HG02763 (cell line): ENCODE data around the gene WNT7B.
"Not testable (repeated sequence)": the region's sequence is repeated elsewhere in the genome, so short reads cannot be mapped to it uniquely, and the experiment has no call there.

Experiments
- ATAC-seq: cut with Tn5 transposase; IDR thresholded peaks from one replicate; pipeline ENCODE4 v1.9.1; 2021; ENCODE audit warnings: mild to moderate bottlenecking, moderate library complexity; ENCODE audit not compliant: unreplicated experiment

WNT7B gene

DNA sequence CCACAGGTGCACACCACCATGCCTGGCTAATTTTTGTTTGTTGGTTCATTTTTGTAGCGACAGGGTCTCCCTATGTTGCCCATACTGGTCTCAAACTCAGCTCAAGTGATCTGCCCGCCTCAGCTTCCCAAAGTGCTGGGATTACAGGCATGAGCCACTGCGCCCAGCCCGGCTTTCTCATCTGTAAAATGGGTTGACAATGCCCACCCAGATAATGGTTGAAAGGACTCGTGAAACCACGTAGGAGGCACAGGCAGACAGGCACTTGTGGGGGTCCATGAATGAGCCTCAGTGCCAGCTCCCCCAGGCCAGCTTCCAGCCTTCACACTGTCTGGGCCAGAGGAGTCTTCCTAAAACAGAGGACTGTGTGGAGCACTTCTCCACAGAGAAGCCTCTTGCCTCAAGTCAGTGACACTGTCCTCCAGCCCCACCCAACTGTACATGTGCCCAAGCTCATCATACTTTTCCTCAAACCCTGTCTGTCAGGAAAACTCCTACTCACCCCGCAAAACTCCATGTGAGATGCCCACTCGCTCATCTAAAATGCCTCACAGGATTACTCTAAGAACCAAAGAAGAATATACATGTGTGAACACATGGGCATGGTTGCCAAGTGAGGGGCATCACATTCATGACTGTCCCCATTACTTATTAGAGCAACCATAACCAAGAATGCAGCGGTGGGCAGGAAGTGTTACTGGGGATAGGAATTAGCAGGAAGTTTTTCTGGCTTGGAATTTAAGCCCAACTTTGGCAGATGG, 32.1 kb upstream of the WNT7B start:
- no peak for ATAC-seq

DNA sequence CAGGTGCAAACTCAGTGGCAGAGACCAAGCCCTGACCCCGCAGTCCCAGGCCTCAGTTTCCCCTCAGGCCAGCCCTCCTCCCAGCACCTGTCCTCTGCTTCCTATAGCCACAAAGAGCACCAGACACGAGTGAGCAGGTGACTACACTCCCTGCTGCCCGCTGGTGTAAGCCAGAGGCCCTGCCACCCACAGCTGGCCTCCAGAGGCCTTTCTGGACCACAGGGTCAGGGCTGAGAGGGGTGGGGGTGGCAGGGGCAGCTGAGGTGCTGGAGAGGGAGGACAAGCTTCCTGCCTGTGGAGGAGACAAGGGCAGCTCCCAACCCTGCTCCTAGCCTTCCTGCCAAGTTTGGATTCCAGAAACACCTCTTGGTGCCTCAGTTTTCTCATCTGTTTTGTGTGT, 31.3 kb upstream of the WNT7B start:
- no peak for ATAC-seq

DNA sequence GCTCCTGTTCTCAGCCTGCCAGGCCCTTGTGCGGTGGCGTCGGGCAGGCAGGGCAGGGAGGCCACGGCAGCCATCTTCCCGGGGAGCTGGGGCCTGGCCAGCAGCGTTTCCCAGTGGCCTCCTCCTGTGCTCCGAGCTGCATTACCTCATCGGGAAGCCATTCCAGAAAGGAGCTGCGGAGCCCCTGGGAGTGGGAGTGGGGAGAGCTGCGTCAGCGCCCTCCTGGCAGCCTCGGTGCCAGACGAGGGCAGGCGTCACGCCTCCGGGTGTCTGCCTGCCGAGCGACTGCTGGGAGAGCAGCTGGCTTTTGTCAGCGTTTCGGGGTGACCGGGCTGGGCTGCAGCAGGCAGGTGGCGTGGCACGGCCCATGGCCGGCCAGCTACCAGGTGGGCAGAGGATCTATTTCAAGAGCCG, 30.9 kb upstream of the WNT7B start:
- no peak for ATAC-seq

DNA sequence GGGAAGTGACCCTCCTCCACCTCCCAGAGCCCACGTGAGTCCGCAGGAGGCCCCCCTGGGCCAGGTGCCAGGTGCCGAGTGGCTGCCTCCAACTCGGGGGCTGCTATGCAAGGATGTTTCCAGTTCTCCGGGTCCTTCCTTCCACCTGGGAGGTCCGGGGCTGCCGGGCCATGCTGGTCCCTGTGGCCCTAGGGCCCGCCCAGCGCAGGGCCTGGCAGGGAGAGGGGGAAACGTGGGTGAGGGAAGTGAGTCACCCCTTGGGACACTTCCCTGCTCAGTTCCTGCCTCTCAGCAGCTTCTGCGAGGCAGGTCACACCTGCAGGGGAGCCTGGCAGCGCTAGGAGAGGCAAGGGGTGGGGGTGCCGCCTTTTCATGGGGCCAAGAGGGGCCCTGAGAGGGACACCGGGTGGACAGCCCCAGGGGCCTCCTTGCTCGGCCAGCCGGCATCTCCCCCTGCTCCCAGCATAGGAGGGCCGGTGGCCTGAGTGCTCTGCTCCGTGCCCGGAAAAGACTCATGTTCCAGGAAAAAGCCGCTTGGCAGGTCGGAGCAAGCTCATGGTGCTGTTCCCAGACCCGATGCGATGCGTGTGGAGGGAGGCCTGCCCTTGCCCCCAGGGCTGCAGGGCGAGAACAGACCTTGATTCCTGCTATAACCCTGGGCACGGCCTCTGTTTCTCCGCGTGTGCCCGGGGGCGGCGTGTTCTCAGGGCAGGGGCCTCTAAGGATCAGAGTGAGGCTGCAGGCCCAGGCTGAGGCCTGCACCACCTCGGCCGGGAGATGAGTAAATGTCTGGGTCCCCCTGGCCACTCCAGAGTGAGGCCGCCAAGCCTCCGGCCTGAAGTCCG, 30.3 kb upstream of the WNT7B start:
- no peak for ATAC-seq

DNA sequence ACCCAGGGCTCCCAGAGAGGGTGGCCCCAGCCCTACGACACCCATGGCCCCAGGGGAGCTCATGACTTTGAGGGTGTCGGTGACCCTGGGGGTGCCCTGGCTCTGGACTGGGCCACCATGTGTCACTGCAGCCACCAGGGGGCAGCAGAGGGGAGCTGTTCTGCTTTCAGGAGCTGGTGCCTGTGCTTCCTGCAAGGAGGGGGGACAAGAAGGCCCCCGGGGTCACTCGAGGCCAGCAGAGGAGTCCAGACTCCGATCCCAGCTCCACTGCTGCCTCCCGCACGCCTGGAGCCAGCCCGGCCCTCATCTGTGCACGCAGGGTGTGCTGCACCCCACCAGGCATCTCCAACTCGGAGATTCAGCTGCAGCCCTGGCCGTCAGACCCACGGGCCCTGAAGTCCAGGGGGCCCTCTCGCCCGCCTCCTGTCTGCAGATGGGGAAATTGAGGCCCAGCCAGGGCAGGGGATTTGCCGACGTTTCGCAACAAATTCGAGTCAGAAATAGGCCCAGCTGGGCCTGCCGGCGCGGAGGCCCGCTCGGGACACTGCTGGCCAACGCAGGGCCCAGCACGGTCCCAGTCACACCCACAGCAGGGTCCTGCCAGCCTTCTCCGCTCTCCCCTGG, 29.5 kb upstream of the WNT7B start:
- ATAC-seq: no peak

DNA sequence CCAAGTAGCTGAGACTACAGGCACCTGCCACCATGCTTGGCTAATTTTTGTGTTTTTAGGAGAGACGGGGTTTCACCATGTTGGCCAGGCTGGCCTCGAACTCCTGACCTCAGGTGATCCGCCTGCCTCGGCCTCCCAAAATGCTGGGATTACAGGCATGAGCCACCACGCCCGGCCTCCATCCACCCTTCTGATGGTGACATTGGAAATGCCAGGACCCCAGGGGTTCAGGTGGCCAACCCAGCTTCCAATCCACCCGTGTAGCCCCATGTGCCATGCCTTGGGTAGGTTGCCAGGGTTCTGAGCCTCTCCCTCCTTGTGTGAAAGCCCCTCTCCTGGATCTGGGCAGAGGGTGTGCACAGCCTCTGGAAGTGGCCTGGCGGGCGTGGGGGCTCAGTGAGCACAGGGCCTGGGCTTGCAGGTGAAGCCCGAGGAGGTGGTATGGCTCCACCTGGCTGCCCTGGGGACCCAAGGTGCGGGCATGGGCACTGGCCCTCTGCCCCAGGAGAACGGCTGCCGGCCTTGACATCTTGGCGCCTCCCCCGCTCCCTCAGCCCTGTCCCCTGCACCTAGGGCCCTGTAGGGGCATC, 28.2 kb upstream of the WNT7B start:
- not testable (repeated sequence) for ATAC-seq

DNA sequence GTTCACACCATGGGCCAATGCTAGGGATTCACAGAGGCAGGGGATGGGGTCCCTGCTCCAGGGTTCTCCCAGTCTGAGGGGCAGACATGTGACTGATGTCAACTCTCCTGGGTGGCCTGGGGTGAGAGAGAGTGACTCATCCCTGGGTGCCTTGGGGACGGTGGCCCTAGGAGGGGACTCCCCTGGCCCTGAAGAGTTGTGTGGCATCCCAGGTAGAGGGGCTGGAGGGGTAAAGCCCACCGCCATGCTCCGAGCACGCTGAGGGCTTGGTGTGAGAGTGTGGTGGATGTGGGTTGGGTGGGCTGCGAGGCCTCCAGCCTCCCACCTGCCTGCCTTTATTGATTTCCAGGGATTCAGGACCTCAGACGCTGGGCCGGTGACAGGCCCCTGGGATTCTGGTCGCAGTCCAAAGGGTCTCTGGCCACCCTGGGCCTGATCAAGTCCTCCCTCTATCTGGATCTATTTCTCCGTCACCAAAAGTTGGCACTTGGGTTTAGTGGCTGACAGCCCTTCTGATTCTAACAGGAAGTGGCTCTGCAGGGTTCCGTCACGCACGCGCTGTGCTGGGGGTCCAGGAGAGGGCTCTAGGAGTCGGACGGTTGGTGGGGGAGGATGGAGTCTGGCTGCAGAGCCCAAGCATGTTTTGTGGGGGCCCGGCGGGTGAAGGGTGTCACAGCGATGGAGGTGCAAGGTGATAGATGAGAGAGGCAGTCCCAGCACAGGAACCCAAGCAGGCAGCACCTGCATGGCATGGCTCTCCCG, 27.3 kb upstream of the WNT7B start:
- no peak for ATAC-seq

DNA sequence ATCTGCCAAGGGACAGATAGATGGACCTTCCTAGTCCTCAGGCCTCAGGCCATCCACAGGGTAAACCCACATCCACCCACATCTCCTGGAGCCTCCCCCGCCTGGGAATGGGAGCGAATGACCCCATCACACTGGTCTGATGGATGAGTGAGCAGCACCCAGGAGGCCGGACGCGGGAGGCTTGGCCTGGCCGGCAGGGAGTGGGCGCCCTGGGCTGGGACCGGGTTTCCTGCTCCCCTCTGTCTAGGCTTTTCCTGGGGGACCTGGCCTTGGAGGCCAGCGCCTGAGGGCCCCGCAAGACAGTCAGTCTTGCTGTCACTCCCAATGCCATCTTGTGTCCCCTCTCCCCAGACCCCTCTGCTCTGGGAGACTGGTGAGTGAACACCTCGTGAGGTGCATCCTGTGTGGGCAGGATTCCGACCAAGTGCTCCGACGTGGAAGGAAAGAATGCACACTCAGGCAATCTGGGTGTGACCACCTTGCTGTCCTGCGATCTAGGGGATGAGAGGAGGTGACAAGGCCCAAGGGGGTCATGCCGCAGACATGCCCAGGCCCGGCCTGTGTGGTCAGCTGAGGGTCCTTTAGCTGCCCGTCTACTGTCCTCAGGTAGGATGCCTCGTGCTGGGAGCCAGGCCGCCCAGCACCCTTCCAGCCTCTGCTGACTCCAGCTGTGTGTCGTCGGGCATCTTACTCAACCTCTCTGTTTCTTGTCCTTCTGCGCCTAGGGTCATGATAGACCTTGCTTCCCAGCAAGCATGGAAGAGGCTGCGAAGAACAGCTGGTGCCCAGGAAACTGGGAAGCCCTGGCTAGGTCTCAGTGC, 26.5 kb upstream of the WNT7B start:
- no peak for ATAC-seq

DNA sequence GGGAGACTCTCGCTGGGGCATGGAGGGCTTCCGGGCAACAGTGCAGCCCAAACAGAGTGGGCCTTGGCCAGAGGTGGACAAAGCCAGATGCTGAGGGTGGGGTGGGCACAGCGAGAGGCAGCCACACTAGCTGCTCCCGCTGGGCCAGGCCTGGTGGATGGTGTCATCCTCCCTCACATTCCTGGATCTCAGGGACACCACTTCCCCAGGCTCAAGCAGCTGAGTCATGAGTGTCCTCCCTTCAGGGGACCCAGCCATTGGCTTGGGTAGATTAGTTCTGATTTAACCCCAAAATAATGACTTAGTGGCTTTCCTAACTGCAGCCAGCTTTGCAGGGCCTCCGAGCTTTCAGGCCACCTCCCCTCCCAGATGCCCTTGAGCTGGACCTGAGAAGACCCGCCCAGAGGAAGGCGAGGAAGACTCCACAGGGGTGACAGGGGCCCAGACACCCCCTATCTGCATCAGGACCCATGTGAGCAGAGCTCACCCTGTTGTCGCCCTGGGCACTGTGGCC, 25.9 kb upstream of the WNT7B start:
- ATAC-seq: no peak

DNA sequence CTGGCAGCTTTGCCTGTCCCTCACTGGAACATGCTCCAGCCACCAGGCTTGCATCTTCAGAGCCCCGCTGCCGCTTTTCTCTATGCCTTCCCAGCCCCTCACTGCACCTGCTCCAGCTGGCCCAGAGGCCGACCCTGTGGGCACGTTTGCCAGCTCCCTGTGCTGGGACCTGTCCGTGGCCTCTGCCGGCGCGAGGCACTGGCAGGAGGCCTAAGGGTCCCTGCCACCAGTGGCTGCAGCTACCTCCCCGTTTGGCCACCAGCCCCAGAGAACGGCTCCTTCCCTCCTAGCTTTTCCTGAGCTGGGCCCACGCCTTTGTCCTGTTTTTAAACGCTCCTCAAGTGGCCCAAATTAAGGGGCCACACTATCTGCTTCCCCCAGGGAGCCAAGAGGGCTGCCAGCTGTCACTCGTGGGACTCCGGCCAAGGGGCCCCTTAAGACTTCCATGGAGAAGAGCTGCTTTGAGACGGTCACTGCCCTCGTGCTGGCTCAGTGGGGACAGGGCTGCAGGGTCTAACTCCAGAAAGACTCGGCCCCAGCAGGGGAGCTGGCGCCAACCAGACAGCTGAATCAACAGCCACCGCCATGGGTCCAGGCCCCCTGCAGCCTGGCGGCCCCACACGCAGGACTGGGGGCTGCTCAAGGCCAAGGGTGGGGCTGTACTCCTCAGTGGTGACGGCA, 24.6 kb upstream of the WNT7B start:
- ATAC-seq: no peak

DNA sequence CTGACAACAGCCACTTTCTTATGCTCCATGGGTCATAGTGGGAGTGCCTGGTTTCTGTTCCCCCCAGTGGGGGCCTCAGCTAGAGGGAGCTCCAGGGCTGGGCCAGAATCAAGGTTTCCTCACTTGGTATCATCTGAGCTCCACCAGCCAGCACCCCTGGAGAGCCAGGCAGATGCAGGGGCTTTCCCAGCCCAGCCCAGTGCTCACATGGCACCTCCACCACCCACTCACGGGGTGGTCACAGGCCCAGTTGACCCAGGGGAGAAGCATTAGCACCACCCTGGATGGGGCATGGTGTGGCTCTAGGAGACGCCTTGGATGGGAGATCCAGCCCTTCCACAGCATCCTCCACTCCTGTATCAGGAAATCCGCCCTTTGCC, 24.1 kb upstream of the WNT7B start:
- no peak for ATAC-seq

DNA sequence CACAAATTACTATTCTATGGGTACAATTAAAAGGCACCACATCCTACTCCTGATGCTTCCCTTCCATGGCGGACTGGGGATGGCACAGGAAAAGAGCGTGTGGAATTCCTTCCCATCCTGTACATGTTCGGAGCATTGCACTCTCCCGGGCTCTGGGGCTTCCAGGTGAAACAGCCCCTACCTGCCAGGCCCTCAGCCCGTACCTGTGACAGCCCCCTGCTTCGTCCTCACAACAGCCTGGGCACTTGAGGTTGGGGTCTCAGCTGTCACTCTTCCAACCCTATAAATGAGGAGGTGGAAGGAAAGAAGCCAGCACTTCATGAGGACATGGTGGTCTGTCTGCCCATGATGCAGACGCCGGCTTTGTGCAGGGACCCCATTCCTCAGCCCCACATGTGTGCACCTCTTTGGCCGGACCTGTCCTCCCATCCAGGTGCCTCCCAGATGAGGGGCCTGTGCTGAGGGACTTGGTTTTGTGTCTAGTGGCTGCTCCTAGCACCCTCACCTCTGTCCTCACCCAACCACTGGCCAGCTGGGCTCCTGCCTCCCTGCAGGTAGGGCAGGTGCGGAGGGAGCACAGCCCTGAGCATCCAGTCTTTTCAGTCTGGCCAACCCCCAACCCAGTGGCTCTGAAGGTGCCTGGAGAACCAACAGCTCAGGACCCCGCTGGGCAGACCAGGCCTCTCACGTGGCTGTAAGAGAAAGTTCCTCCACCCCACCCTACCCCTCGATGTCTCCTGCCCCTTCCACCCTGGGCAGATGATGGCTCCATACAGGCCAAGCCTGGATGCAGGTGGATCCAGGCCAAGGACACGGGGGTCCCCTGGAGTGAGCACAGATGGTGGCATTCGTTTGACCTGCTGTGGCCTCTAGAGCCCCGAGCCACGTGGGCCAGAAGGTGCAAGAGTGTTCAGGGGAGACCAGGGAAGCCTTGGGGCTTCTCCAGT, 23.4 kb upstream of the WNT7B start:
- no peak for ATAC-seq

DNA sequence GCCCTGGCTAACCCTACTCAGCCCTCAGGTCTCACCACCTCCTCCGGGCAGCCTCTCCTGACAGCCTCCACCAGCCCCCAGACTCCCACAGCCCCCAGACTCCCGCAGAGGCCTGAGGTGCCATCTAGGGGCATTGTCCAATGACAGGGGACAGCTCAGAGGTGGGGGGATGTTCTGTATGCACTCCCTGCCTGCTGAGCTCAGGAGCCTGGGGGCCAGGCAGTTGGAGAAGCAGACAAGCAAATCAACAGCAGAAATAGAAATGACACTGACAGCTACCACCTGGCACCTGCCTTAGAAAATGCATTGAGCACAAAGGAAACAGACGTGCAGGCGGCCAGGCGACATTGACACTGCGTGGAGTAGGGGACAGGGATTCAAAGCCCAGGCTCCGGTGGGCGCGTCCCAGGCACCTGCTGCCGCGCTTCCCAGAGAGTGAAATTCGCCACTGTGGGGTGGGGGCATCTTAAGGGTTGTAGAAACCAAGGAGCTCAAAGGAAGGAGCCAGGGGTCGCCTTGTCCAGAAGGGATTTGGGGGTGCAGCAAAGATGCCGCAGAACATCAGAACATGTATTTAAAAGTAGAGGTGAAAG, 22.5 kb upstream of the WNT7B start:
- ATAC-seq: no peak

DNA sequence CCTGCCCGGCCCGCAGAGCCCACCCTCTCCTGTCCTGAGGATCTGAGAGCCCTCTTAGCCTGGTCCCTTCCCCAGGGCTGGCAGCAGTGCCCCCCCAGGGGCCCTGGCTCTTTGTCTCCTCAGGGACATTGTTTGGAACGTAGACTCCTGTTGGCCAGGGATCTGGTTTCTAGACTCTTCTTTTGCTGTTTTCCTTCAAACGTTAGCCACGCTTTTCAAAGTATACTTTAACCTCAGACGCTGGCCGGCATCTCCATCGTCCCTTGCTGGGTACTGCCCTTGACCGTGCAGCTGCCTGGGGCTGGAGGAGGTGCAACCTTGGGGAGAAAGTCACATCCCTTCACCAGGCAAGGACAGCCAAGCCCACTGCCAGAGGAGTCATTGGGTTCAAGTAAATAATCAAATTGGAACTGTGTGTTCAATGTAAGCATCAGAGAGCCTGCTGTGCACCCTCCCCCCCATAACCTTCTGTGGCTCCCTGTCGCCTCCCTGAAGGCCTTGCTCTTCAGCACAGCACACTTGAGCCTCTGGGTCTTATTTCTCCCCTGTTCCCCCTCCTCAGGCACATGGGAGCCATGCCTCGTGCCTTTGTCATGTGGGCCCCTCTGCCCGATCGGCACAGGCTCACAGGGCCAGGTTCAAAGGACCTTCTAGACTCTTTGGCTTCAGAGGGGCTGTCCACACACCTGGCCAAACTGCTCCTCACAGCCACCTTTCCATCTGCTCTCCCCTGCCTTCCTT, 21.8 kb upstream of the WNT7B start:
- no peak for ATAC-seq

DNA sequence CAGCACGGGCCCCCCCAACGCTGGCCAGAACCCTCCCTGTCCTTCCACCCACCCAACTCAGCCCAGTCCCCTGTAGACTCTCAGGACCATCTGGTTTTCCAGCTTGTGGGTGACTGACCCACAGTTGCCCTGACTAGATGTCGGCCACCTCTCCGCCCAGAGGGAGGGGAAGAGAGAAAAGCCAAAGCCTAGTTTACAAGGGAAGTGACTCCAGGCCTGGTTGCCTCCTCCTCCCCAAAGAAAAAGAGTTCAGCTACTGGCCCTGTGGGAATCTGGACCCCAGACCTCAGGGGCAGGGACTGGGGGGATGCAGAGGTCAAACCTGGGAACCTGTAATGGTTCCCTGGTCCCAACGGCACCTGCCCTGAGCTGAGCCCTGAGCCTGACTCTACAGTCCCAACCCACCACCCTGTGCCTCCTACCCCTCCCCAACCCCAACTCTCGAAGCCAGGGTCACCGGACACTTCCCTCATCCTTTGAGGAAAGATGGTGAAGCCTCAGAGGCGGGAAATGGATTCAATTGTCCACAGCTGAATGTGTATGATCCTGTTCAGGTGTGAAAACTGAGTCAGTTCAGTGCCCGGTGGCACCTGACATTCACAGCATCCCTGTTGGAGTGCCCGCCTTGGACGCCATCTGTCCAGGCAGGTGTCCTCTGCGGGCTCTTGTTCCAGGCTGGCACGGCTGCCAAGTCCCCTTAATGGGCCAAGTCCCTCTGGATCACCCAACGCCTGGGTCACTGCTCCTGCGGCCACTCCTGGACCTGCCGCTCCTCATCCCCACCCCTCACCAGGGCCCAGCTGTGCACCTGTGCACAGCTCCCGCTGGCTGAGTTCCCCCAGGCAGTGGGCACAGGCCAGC, 21.0 kb upstream of the WNT7B start:
- ATAC-seq: no peak
